KMS-11 (cell line): Measurements from ENCODE around the gene ADNP.

Experiments
- H2AFZ ChIP-seq: fragments of 200-600 bp; sonication (generic); 2 replicates; pipeline ENCODE4 v1.6.1; 2016; ENCODE audit warnings: antibody characterized with exemption, mixed run types, low read depth
- H3K27ac ChIP-seq: fragments of 200-600 bp; sonication (generic); 2 replicates; pipeline ENCODE4 v1.6.1; 2016; ENCODE audit warnings: mild to moderate bottlenecking, mixed run types
- H3K27me3 ChIP-seq: fragments of 200-600 bp; sonication (generic); 2 replicates; pipeline ENCODE4 v1.6.1; 2017; ENCODE audit warnings: mild to moderate bottlenecking, low read depth, mixed run types, moderate library complexity; ENCODE audit not compliant: insufficient read depth
- H3K36me3 ChIP-seq: fragments of 200-600 bp; sonication (generic); 2 replicates; pipeline ENCODE4 v1.6.1; 2017; ENCODE audit warnings: mild to moderate bottlenecking, mixed run types; ENCODE audit not compliant: insufficient read depth
- H3K4me1 ChIP-seq: fragments of 200-600 bp; sonication (generic); 2 replicates; pipeline ENCODE4 v1.6.1; 2016; ENCODE audit warnings: mild to moderate bottlenecking, low read depth, mixed run types; ENCODE audit not compliant: poor library complexity, severe bottlenecking
- H3K4me2 ChIP-seq: fragments of 200-600 bp; sonication (generic); 2 replicates; pipeline ENCODE4 v1.7.0; 2016; ENCODE audit warnings: mild to moderate bottlenecking, mixed run types
- H3K4me3 ChIP-seq: fragments of 200-600 bp; sonication (generic); IDR thresholded peaks from 2 replicates; pipeline ENCODE4 v1.6.1; 2017; ENCODE audit warnings: low read depth, low read length, mixed read lengths; ENCODE audit not compliant: insufficient read depth
- H3K79me2 ChIP-seq: fragments of 200-600 bp; sonication (generic); 2 replicates; pipeline ENCODE4 v1.6.1; 2016; ENCODE audit warnings: low read depth, mixed run types; ENCODE audit not compliant: insufficient read depth
- H3K9ac ChIP-seq: fragments of 200-600 bp; sonication (generic); 2 replicates; pipeline ENCODE4 v1.6.1; 2016; ENCODE audit warnings: mild to moderate bottlenecking, mixed run types
- H4K20me1 ChIP-seq: fragments of 200-600 bp; sonication (generic); 2 replicates; pipeline ENCODE4 v1.6.1; 2016; ENCODE audit warnings: mild to moderate bottlenecking, mixed run types; ENCODE audit not compliant: insufficient read depth
- CTCF ChIP-seq: fragments of 200-600 bp; sonication (generic); conservative IDR thresholded peaks from 2 replicates; pipeline ENCODE4 v1.6.1; 2017; ENCODE audit warnings: low read depth, mild to moderate bottlenecking, antibody characterized with exemption, low read length, moderate library complexity, mixed read lengths

Gene ADNP

GRCh38 chr20:50874758-50875665 lies 56.2 kb downstream of the ADNP start:
- Histone ChIP-seq H3K4me1 (no peaks in the 10 kb centered on the region), H3K27me3 (no peaks in the 10 kb centered on the region), H3K9ac (no peak overlapping the region), H3K4me3 (no peak overlapping the region), H3K79me2 (no peaks in the 10 kb centered on the region), H2AFZ (no peak overlapping the region), H3K4me2 (no peak overlapping the region), H3K27ac (no peak overlapping the region), H3K36me3 (no peaks in the 10 kb centered on the region), H4K20me1 (no peaks in the 10 kb centered on the region)
- TF ChIP-seq CTCF: no peak

- no peak overlapping the region for H3K27ac ChIP-seq
Measured at GRCh38 chr20:50874111-50874757, 57.0 kb downstream of the ADNP start.

GRCh38 chr20:50873585-50873984 lies 57.7 kb downstream of the ADNP start:
- Histone ChIP-seq H3K27me3 (no peaks in the 10 kb centered on the region), H3K9ac (no peak overlapping the region), H4K20me1 (no peaks in the 10 kb centered on the region), H3K4me2 (no peak overlapping the region), H3K27ac (no peak overlapping the region), H3K4me3 (no peak overlapping the region), H3K36me3 (no peaks in the 10 kb centered on the region), H2AFZ (no peak overlapping the region), H3K4me1 (no peaks in the 10 kb centered on the region), H3K79me2 (no peaks in the 10 kb centered on the region)
- TF ChIP-seq CTCF: no peak

More at GRCh38 chr20:50874111-50874757, 57.0 kb downstream of the ADNP start:
- H3K4me2 ChIP-seq: no peak overlapping the region
- no peaks in the 10 kb centered on the region for H3K4me1 ChIP-seq
- no peaks in the 10 kb centered on the region for H3K36me3 ChIP-seq
- H3K4me3 ChIP-seq: no peak overlapping the region
- no peak overlapping the region for H3K9ac ChIP-seq
- H3K27me3 ChIP-seq: no peaks in the 10 kb centered on the region
- H3K79me2 ChIP-seq: no peaks in the 10 kb centered on the region
- H2AFZ ChIP-seq: no peak overlapping the region
- no peak for TF ChIP-seq CTCF
- H4K20me1 ChIP-seq: no peaks in the 10 kb centered on the region

GRCh38 chr20:50872560-50873425 lies 58.4 kb downstream of the ADNP start:
- Histone ChIP-seq H4K20me1 (no peaks in the 10 kb centered on the region), H2AFZ (no peak overlapping the region), H3K27ac (no peak overlapping the region), H3K27me3 (no peaks in the 10 kb centered on the region), H3K4me1 (no peaks in the 10 kb centered on the region), H3K9ac (no peak overlapping the region), H3K36me3 (no peaks in the 10 kb centered on the region), H3K4me2 (no peak overlapping the region), H3K4me3 (no peak overlapping the region), H3K79me2 (no peaks in the 10 kb centered on the region)
- TF ChIP-seq CTCF: no peak
